GM12892 (cell line): ENCODE measurements around the gene ESAM.

Experiments used
- POLR2A ChIP-seq: IDR thresholded peaks from 2 replicates; pipeline ENCODE4 v1.6.1; 2011; ENCODE audit warnings: low read depth, low read length, control low read depth
- POLR2AphosphoS5 ChIP-seq: IDR thresholded peaks from 2 replicates; pipeline ENCODE4 v1.6.1; 2011; ENCODE audit warnings: low read depth, low read length, control low read depth
- TAF1 ChIP-seq: IDR thresholded peaks from 2 replicates; pipeline ENCODE4 v1.6.1; 2011; ENCODE audit warnings: low read depth, mild to moderate bottlenecking, control low read depth, low read length, borderline replicate concordance

- TF ChIP-seq POLR2A (no peak), POLR2AphosphoS5 (no peak), TAF1 (no peak)
Observed at GRCh38 chr11:124761301-124762104, 587 bp downstream of the ESAM start.
